ENCODE data around the gene SLC34A1.

DNA sequence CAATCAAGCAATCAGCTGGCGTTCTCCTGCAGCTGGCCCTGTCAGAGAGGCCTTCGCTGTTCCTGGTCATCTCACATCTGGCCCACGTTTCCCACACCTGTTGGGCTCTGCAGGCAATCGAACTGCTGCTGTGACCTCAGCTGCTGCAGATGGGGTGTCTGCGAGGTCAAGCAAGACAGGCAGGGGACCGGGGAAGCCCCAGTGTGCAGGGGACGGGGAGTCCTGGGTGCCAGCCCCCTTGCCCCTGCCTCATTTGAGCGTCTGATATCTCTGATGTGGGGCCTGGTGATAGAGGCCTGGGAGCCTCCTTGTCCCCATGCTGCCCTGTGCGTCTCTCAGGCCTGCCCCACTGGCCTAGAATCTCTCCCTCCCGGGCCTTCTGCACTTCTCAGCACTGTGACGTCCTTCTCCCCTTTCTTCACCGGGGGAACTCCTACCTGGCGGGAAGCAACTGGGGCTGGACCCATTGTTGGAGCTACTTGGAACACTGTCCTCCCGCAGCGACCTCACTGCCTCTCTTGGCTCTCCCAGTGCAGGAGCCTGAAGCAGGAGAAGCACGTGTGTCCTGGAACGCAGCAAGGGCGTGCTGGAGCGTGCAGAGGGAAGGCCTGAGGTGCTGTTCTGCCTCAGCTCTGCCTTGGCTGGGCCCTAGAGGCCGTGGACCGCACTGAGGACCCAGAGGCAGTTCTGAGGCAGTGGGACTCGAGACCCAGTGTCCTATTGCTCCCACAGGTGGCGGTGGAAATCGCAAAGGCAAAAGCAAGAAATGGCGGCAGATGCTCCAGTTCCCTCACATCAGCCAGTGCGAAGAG is 46.1 kb downstream of the SLC34A1 start:
- TF ChIP-seq, protein P1, sequence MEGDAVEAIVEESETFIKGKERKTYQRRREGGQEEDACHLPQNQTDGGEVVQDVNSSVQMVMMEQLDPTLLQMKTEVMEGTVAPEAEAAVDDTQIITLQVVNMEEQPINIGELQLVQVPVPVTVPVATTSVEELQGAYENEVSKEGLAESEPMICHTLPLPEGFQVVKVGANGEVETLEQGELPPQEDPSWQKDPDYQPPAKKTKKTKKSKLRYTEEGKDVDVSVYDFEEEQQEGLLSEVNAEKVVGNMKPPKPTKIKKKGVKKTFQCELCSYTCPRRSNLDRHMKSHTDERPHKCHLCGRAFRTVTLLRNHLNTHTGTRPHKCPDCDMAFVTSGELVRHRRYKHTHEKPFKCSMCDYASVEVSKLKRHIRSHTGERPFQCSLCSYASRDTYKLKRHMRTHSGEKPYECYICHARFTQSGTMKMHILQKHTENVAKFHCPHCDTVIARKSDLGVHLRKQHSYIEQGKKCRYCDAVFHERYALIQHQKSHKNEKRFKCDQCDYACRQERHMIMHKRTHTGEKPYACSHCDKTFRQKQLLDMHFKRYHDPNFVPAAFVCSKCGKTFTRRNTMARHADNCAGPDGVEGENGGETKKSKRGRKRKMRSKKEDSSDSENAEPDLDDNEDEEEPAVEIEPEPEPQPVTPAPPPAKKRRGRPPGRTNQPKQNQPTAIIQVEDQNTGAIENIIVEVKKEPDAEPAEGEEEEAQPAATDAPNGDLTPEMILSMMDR (IDR thresholded peaks at IDR 0.05): no peak
- no peak for TF ChIP-seq EZH2 (IDR thresholded peaks at IDR 0.05; ENCODE audit: borderline replicate concordance, insufficient read depth, low read depth, low read length, poor library complexity, severe bottlenecking)
